HG02610 (cell line): ENCODE measurements around the gene EIF3A.
"Not testable (repeated sequence)": the region's sequence is repeated elsewhere in the genome, so short reads cannot be mapped to it uniquely, and the experiment has no call there.

Experiments used
- ATAC-seq: cut with Tn5 transposase; IDR thresholded peaks from one replicate; pipeline ENCODE4 v1.9.1; 2021; ENCODE audit warnings: mild to moderate bottlenecking, moderate library complexity; ENCODE audit not compliant: unreplicated experiment

The EIF3A gene, protein sequence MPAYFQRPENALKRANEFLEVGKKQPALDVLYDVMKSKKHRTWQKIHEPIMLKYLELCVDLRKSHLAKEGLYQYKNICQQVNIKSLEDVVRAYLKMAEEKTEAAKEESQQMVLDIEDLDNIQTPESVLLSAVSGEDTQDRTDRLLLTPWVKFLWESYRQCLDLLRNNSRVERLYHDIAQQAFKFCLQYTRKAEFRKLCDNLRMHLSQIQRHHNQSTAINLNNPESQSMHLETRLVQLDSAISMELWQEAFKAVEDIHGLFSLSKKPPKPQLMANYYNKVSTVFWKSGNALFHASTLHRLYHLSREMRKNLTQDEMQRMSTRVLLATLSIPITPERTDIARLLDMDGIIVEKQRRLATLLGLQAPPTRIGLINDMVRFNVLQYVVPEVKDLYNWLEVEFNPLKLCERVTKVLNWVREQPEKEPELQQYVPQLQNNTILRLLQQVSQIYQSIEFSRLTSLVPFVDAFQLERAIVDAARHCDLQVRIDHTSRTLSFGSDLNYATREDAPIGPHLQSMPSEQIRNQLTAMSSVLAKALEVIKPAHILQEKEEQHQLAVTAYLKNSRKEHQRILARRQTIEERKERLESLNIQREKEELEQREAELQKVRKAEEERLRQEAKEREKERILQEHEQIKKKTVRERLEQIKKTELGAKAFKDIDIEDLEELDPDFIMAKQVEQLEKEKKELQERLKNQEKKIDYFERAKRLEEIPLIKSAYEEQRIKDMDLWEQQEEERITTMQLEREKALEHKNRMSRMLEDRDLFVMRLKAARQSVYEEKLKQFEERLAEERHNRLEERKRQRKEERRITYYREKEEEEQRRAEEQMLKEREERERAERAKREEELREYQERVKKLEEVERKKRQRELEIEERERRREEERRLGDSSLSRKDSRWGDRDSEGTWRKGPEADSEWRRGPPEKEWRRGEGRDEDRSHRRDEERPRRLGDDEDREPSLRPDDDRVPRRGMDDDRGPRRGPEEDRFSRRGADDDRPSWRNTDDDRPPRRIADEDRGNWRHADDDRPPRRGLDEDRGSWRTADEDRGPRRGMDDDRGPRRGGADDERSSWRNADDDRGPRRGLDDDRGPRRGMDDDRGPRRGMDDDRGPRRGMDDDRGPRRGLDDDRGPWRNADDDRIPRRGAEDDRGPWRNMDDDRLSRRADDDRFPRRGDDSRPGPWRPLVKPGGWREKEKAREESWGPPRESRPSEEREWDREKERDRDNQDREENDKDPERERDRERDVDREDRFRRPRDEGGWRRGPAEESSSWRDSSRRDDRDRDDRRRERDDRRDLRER (N-terminal part only)

DNA sequence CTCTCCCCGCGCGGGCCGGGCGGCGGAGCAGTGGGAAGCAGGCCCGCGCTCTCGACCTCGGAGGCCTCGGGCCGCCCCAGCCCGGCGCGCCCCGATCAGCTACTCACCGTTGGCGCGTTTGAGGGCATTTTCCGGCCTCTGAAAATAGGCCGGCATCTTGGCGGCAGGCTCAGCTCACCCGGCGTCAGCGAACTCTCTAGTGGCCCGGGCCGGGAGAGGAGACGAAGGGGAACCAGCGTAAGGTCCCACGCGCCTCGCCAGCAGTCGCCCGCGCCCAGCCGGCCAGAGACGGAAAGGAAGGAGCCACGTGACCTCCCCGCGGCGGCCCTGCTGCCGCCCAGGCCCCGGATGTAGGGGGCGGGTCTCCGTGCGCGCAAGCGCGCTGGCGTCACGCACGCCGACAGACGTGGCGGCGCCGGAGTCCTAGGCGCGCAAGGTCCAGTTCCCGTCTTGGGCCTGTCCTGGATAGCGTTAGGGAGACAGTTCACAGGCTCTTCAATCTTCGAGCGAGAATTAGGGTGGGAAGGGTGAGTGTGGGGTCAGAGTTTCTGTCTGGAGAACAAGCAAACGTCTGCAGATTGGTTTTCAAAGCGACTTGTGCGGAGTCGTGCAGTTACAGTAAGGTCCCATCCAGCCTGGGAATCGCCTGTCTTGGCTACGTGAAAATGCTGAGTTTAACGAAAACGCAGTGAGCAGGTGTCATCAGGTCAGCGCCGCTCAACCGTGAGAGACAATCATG is at the start of gene EIF3A:
TSS of gene EIF3A (minus strand) at position 297 of the 739 bp plus-strand sequence. CDS start at position 156, 141 bp downstream.
- peak; percentile 83 for ATAC-seq

DNA sequence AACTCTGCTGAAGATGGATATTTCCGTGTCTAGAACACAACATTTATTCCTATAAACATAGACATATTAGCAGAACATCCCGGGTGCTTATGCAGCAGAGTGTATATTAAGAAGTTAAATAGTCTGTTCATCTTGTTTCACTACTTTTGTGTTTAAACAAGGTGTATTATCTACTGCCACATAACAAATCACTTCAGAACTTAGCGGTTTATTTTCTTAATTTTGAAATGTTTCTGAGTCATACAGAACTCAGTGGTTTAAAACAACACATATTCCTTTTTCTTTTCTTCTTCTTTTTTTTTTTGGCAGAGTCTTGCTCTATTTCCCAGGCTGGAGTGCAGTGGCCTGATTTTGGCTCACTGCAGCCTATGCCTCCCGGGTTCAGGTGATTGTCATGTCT is 49.1 kb upstream of the EIF3A start:
- ATAC-seq: no peak

DNA sequence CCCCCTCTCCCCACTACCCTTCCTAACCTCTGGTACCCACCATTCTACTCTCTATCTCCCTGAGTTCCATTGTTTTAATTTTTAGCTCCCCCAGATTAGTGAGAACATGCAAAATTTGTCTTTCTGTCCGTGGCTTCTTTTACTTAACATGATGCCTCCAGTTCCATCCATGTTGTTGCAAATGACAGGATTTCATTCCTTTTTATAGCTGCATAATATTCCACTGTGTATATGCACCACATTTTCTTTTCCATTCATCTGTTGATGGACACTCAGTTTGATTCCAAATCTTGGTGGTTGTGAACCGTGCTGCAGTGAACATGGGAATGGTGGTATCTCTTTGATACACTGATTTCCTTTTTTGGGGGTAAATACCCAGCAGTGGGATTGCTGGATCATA is 45.3 kb upstream of the EIF3A start:
- ATAC-seq: no peak

DNA sequence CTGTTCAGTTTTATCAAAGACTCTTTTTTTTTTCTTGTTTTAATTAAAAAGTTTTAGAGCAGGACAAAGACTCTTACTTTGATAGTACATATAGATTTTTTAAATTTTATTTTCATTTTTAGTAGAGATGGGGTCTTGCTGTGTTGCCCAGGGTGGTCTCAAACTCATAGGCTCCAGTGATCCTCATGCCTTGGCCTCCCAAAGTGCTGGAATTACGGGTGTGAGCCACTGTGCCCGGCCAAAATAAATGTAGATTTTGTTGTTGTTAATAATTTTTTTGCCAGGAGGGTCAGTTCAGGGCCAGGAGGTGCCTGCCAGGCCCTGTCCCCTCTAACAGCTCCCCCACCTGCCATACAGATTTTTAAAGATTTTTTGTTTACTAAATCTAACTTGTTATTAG is 40.3 kb upstream of the EIF3A start:
- ATAC-seq: no peak

DNA sequence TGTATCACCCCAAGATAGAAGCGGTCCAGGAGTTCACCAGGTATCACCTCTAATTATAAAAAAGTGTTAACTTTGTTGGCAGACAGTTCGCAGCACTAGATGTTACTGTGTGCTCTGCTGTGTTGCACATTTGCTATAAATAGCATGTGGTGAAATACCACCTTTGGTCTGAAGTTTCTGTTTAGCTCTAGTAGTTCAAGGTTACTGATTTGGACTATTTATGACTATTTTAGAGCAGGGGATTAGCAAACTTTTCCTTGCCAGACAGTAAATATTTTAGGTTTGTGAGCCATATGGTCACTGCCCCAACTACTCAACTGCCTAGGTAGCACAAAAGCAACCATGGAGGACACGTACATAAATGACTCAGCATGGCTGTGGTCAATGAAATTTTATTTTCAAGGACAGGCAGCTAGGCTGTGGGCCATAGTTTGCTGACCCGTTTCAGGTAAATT is 39.8 kb upstream of the EIF3A start:
- peak; percentile 87 for ATAC-seq

DNA sequence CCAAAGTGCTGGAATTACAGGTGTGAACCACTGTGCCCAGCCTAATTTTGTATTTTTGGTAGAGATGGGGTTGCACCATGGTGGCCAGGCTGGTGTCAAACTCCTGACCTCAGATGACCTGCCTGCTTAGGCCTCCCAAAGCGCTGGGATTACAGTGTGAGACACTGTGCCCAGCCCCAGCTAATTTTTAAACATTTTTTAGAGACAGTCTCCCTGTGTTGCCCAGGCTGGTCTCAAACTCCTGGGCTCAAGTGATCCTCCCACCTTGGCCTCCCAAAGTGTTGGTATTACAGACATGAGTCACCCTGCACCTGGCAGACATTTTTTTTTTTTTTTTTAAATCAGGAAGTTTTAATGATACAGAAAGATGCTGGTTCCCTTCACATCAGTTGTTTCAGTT is 38.8 kb upstream of the EIF3A start:
- no peak for ATAC-seq

DNA sequence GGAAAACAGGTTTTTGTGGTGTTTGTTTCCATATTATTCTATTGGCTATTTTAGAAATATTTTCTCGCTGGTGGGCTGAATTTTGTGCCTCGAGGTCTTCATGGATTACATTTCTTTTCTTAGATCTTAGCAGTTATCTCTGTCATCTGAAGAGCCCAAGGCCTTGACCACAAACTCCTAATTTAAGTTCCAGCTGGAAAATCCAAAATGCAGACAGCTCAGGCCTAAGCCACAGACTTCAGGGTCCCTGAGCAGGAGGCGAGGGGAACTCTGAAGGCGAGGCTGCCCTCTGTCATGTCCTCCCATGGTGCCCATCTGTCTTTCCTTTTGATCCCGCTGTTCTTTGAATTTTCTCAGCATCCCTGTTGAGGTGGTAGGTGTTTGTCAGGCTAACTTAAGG is 37.6 kb upstream of the EIF3A start:
- ATAC-seq: no peak

DNA sequence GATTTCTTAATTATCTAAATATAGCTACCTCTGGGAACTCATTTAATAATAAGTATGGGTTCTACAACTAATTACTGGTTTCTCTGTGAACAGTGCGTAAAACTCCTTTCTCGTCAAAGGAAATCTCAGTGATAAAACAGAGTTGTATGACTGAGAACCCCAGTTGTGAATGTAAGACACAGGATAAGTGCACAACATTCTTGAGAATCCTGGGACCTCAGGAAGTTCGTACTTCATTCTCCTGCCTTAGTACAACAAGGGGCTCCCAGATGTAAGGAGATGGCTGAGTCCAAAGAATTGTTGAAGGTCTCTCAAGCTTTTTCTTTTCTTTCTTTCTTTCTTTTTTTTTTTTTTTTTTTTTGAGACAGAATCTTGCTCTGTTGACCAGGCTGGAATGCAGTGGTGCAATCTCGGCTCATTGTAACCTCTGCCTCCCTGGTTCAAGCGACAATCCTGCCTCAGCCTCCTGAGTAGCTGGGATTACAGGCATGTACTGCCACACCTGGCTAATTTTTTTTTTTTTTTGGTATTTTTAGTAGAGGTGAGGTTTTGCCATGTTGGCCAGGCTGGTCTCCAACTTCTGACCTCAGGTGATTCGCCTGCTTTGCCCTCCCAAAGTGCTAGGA is 35.8 kb upstream of the EIF3A start:
- no peak for ATAC-seq

DNA sequence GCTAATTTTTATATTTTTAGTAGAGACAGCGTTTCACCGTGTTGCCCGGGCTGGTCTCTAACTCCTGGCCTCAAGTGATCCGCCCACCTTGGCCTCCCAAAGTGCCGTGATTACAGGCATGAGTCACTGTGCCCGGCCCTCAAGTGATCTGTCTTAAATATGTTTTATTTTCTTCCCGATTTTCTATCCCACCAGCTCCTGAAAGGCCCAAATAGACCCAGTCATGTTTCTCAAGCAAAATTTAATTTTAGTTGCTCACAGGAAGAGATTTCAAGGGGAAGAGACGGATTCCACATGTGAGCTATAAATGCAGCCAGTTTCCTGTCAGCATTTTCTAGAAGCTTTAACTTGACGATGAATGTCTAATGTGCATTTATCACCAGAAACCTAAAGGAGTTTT is 35.3 kb upstream of the EIF3A start:
- no peak for ATAC-seq

DNA sequence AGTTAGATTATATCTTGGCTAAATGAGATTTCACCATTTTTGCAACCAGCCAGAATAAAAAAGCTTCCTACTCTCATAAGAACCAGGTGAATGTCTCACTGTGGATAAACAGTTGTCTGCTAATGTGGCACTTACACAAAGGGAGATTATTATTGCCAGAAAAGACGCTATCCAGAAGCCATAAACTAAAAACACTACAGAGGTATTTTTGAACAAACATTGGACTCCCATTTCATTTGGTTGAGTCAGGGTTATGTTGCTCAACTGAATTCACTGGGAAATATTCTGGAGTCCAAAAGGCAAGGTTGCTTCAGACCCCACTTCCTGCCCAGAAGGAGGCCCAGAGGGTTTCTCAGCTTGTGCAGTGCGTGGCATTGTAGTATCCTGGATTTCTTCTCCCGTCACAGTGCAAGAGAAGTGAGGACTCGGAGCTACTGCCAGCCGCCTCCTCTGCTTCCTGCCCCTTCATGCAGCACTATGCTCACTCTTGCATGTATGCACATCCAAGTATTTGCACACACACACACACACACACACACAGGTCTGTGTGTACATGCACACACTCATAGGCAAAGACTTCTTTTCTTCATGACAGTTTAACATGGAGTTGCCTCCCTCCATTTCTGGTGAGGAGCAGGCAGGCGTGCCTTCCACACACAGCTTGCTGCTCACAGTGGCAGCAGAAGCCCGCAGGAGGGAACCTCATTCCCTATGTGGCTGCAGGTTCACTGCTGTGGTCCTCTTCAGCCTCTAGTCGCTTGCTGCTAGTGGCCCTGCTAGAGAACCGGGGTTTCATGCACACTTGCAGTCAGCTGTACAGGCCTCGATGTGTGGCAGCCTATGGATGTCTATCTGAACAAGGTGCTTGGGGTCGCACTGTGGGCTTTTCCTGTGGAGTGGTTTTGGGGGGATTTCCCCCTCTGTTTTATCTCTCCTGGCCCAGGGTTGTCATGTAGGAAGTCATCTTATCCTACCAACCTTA is 33.4 kb upstream of the EIF3A start:
- no peak for ATAC-seq

DNA sequence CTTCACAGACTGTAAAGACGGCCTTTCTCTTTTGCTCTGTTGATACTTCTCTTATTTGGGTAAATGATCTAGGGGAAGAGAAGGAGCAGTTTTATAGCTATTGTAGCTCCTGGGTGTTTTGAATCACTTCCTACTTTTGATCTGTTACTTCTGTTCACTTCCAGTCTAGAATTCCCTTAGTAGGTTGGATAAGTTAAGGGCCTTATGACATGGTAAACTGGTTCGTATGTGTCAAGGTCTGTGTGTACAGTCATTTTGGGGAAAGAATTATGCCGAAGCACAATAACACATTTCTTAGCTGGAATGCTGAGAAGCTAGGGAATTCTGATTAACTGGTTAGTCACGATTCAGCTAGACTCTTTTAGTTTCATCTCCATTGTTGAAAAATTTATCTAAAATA is 31.4 kb upstream of the EIF3A start:
- no peak for ATAC-seq

DNA sequence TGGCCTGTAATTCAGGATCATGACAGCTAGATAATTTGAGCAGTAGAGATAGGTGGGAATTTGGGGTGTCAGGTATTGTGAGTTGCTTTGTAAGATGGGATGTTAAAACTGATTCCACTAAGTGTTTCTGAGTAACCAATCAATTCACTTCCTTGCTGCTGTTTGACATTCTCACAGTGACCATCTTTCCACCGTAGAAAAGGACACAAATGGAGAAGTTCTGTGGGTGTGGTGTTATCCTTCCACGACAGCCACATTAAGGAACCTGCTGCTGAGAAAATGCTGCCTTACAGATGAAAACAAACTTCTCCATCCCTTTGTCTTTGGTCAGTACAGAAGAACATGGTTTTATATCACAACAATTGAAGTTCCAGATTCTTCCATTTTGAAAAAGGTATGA is 27.2 kb upstream of the EIF3A start:
- ATAC-seq: not testable (repeated sequence)

DNA sequence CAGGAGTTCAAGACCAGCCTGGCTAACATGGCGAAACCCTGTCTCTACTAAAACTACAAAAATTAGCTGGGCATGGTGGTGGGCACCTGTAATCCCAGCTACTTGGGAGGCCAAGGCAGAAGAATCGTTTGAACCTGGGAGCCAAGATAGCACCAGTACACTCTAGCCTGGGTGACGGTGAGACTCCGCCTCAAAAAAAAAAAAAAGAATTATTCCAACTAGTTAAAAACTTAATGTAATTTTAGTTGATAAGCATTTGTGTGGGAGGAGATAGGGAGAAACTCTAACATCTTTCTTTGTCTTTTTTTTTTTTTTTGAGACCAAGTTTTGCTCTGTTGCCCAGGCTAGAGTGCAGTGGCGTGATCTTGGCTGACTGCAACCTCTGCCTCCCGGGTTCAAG is 26.5 kb upstream of the EIF3A start:
- ATAC-seq: not testable (repeated sequence)

DNA sequence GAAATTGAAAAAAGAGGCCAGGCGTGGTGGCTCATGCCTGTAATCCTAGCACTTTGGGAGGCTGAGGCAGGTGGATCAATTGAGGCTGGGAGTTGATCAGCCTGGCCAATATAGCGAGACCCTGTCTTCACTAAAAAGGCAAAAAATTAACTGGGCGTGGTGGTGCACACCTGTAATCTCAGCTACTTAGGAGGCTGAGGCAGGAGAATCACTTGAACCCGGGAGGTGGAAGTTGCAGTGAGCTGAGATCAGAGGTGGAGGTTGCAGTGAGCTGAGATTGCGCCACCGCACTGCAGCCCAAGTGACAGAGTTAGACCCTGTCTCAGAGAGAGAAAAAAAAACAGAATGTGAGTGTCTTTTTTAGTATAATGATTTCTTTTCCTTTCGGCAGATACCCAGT is 25.3 kb upstream of the EIF3A start:
- not testable (repeated sequence) for ATAC-seq

DNA sequence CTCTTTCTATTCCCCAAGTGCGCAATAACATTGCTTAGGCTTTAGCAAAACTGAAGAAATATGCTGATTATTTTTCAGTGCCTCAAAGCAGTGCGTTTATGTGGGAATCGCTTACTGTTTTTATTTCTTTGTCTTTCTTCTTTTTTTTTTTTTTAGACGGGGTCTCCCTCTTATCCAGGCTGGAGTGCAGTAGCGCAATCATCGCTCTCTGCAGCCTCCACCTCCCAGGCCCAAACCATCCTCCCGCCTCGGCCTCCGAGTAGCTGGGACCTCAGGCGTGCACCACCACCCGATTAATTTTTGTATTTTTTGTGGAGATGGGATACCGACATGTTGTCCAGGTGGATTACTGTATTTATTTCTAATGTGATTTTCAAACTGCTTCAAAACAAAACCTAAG is 24.5 kb upstream of the EIF3A start:
- no peak for ATAC-seq

DNA sequence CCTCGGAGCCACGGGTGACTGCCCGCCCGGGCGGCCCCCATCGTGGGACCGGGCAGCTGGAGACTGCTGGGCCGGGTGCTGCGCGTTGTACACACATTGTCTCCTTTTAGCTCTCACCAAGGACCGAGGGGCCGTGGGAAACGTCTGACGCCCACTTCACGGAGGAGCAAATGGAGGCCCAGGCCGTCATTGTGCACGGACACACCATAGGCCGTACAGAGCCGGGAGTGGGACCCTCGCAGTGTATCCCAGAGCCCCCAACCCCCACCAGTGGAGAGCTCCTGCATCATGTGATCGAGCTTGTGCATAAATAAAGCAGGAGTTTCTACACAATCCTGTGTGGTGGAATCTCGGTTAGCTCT is 24.0 kb upstream of the EIF3A start:
- ATAC-seq: no peak

DNA sequence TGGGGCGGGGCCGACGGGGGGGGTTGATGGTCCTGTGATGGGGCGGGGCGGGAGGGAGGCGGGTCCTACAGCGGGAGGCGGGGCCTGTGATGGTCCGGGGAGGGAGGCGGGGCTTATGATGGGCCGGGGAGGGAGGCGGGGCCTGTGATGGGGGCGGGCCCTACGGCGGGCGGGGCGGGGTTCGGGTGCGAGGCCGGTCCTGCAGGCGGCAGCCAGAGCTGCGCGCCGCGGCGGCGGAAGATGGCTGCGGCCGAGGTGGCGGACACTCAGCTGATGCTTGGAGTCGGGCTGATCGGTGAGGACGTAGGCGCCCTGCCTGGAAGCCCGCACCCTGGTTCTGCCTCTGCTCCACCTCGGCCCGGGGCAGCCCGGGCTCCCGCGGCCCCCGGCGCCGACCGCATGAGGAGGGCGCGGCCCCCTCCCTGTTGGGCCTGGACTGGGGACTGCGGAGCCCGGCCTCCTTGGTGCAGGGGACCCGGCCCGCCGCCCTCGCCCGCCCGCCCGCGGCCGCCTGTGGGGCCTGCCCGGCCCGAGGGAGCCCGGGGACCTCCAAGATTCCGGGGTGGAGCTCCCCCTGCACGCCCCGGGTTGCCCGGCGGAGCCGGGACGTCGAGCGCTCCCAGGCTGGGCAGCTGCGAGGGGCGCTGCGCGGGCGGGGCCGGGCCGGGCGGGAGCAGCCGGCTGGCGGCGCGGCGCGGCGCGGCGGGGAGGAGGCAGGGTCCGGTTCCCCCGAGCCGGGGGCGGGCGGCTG is 23.5 kb upstream of the EIF3A start, which contains the start of gene DENND10:
TSS of gene DENND10 (plus strand) at position 211 of the 751 bp plus-strand sequence. CDS start at position 241, 30 bp downstream.
- ATAC-seq: peak; percentile 82
